K562 (cell line): ENCODE results near the gene TRAK1. TPM values are rescaled to one million over a fixed set of nuclear protein-coding genes. Genes with fewer than 3 reads are reported as not detected.

Source experiments
- ATAC-seq: fragments of 200-7000 bp; cut with Tn5 transposase; 3 replicates; pipeline ENCODE4 v1.9.1; 2020; ENCODE audit warnings: moderate library complexity
- BruUV-seq: library from RNA; stranded (reverse); fragments of 400-500 nt; replicated peaks from 2 replicates; lab custom pipeline; 2021; lab: Mats Ljungman, UMichigan
- CTCF ChIA-PET: fragments of 300-600 bp; formaldehyde crosslinking; extraction: SDS; loops from one replicate; lab custom pipeline; 2021; ENCODE audit warnings: low intra/inter-chr PET ratio; lab: Yijun Ruan, JAX
- POLR2A ChIA-PET: fragments of 300-600, 350-650 bp; sonication (Branson Sonifier 250); formaldehyde crosslinking; extraction: SDS; loops from one replicate; lab custom pipeline; 2021; ENCODE audit warnings: antibody characterized with exemption, inconsistent platforms; lab: Yijun Ruan, JAX
- DNase-seq, 4 experiments: peaks; one replicate each; pipeline versions ENCODE4 v3.0.0 to v3.0.0-alpha.2; 2011 to 2018; ENCODE audit warnings: low spot score in 3 of 4, mixed read lengths in 3 of 4; ENCODE audit errors: extremely low read depth in 1 of 4
- FAIRE-seq: peaks from 2 replicates; lab custom pipeline; 2011; peaks lifted over from hg19 to GRCh38; lab: Jason Lieb, UNC
- H2AFZ ChIP-seq: 2 replicates; pipeline ENCODE4 v1.6.0; 2011; ENCODE audit warnings: low read depth, low read length, control low read depth, inconsistent platforms
- H3K27ac ChIP-seq: fragments of 200-600 bp; 3 replicates; pipeline ENCODE4 v1.8.0; 2011; ENCODE audit warnings: low read depth, mild to moderate bottlenecking, control low read depth, inconsistent platforms, low read length, moderate library complexity, mixed read lengths; ENCODE audit errors: extremely low read depth
- H3K27me3 ChIP-seq, 2 experiments: fragments of 300-600 bp in 1 of 2; 2 replicates in 1 of 2; 3 replicates in 1 of 2; pipeline versions ENCODE4 v1.6.0 to v1.8.0; 2011; ENCODE audit warnings: inconsistent platforms in 2 of 2, low read length in 2 of 2, mild to moderate bottlenecking in 1 of 2, mixed read lengths in 1 of 2, moderate library complexity in 1 of 2; ENCODE audit not compliant: control insufficient read depth in 2 of 2, insufficient read depth in 2 of 2
- H3K36me3 ChIP-seq: fragments of 300-600 bp; 3 replicates; pipeline ENCODE4 v1.8.0; 2011; ENCODE audit warnings: mild to moderate bottlenecking, low read length, inconsistent platforms; ENCODE audit not compliant: control insufficient read depth, insufficient read depth
- H3K4me1 ChIP-seq, 2 experiments: fragments of 200-600 bp in 1 of 2; replicated peaks in 1 of 2; 2 replicates in 1 of 2; 3 replicates in 1 of 2; pipeline versions ENCODE4 v1.5.1 to v1.8.0; 2011; ENCODE audit warnings: inconsistent platforms in 2 of 2, low read length in 2 of 2, mild to moderate bottlenecking in 1 of 2, mixed read lengths in 1 of 2, moderate library complexity in 1 of 2; ENCODE audit not compliant: control insufficient read depth in 2 of 2, insufficient read depth in 2 of 2
- H3K4me2 ChIP-seq: 2 replicates; pipeline ENCODE4 v1.6.1; 2011; ENCODE audit warnings: low read length, control low read depth, inconsistent platforms, mixed read lengths; ENCODE audit not compliant: insufficient read depth
- H3K4me3 ChIP-seq: fragments of 200-600 bp; sonication (generic), shearing (Covaris generic); 2 replicates; pipeline ENCODE4 v1.5.1; 2016; ENCODE audit warnings: control low read depth, inconsistent platforms
- H3K79me2 ChIP-seq: fragments of 200-600 bp; 3 replicates; pipeline ENCODE4 v1.8.0; 2011; ENCODE audit warnings: low read length, inconsistent platforms; ENCODE audit not compliant: control insufficient read depth, insufficient read depth
- H3K9ac ChIP-seq, 2 experiments: 2 replicates each; pipeline versions ENCODE4 v1.6.0 to v1.6.1; 2011; ENCODE audit warnings: low read depth in 2 of 2, low read length in 2 of 2, control low read depth in 1 of 2, inconsistent platforms in 1 of 2, mild to moderate bottlenecking in 1 of 2, mixed read lengths in 1 of 2; ENCODE audit not compliant: insufficient read depth in 1 of 2
- H3K9me1 ChIP-seq: one replicate; pipeline ENCODE4 v1.6.0; 2011; ENCODE audit warnings: inconsistent platforms, mild to moderate bottlenecking, low read length, moderate library complexity; ENCODE audit not compliant: control insufficient read depth, insufficient read depth
- H3K9me3 ChIP-seq: replicated peaks from 2 replicates; pipeline ENCODE4 v1.5.1; 2011; ENCODE audit warnings: low read depth, low read length, inconsistent platforms; ENCODE audit not compliant: control insufficient read depth, insufficient read depth
- H4K20me1 ChIP-seq: replicated peaks from 2 replicates; pipeline ENCODE4 v1.6.1; 2011; ENCODE audit warnings: low read length, inconsistent platforms, mixed read lengths; ENCODE audit not compliant: control insufficient read depth, insufficient read depth
- CBX5 ChIP-seq: IDR thresholded peaks from 2 replicates; pipeline ENCODE4 v1.6.1; 2014; ENCODE audit warnings: low read depth, borderline replicate concordance
- GATA2 ChIP-seq: sonication (generic); formaldehyde crosslinking; IDR thresholded peaks from 2 replicates; pipeline ENCODE4 v1.4.0; 2020; ENCODE audit warnings: mild to moderate bottlenecking, missing genetic modification reagents
- KDM1A ChIP-seq, 2 experiments: fragments of 450-650 bp; IDR thresholded peaks; 2 replicates each; pipeline ENCODE4 v1.6.1; 2016; ENCODE audit warnings: mild to moderate bottlenecking in 2 of 2
- RFX1 ChIP-seq: fragments of 450-650 bp; IDR thresholded peaks from 2 replicates; pipeline ENCODE4 v1.6.1; 2016; ENCODE audit warnings: mild to moderate bottlenecking, moderate library complexity
- SAP30 ChIP-seq: fragments of 200-600 bp; sonication (generic); IDR thresholded peaks from 2 replicates; pipeline ENCODE4 v1.6.1; 2012; ENCODE audit warnings: borderline replicate concordance, low read depth, mild to moderate bottlenecking, moderate library complexity, low read length, control low read depth, inconsistent platforms; ENCODE audit not compliant: insufficient read depth, poor library complexity, severe bottlenecking
- TEAD1 ChIP-seq, 2 experiments: fragments of 450-650 bp in 1 of 2; sonication (generic) in 1 of 2; formaldehyde crosslinking; IDR thresholded peaks; 2 replicates each; pipeline versions ENCODE4 v1.4.0 to v1.8.0; 2020 to 2022; ENCODE audit warnings: mild to moderate bottlenecking in 2 of 2, missing genetic modification reagents in 1 of 2
- TEAD4 ChIP-seq, 2 experiments: sonication (generic) in 1 of 2; formaldehyde crosslinking in 1 of 2; IDR thresholded peaks; 2 replicates each; pipeline versions ENCODE4 v1.6.1 to v1.8.0; 2012 to 2022; ENCODE audit warnings: borderline replicate concordance in 1 of 2, inconsistent platforms in 1 of 2, low read length in 1 of 2, mild to moderate bottlenecking in 1 of 2, missing genetic modification reagents in 1 of 2
- ZKSCAN3 ChIP-seq: fragments of 250-450 bp; sonication (Bioruptor Pico); IDR thresholded peaks from 2 replicates; pipeline ENCODE4 v1.4.0; 2020
- ZNF76 ChIP-seq: fragments of 250-450 bp; sonication (Bioruptor Pico); IDR thresholded peaks from 2 replicates; pipeline ENCODE4 v1.4.0; 2020; ENCODE audit warnings: mild to moderate bottlenecking, moderate library complexity, borderline replicate concordance
- WGBS: fragments of 100-300 bp; shearing (Covaris generic); methylation state at CpG from one replicate; pipeline ENCODE4 v1.1.6; 2016; ENCODE audit warnings: low coverage, mixed read lengths; ENCODE audit not compliant: insufficient coverage; ENCODE audit errors: missing lambda C conversion rate; 5-methylcytosine and 5-hydroxymethylcytosine counted together
- in situ Hi-C: fragments of 300-500 bp; cut with MboI; formaldehyde crosslinking; loops from 4 replicates; pipeline ENCODE4 v1.15.0; 2018; ENCODE audit warnings: inconsistent platforms, mixed read lengths
- intact Hi-C: fragments of 100-400 bp; cut with micrococcal nuclease; formaldehyde crosslinking; loops from 2 replicates; pipeline ENCODE4 v1.14.2; 2022
- polyA plus RNA-seq, 8 experiments: library from polyadenylated mRNA; depleted of rRNA in 4 of 8; stranded (reverse) in 5 of 8; unstranded in 3 of 8; fragments of >200 nt; fragmentation: Nextera tagmentation in 2 of 8; fragmentation: Illumina TruSeq in 1 of 8; extraction: Ambion mirVana in 2 of 8; extraction: Trizol in 1 of 8; gene quantifications; 2 replicates each; pipeline versions ENCODE4 v1.2.1 to v1.2.3, GENCODE V29; 2011 to 2014; ENCODE audit warnings: inconsistent platforms in 1 of 8, missing spikeins in 1 of 8
- total RNA-seq, 7 experiments: library from RNA; depleted of rRNA in 6 of 7; stranded (reverse); fragments of >200 nt in 6 of 7; fragmentation: Illumina TruSeq in 2 of 7; extraction: Trizol in 2 of 7; gene quantifications; 2 replicates each; pipeline versions ENCODE4 v1.2.1 to v1.2.3, GENCODE V29; 2011 to 2021; ENCODE audit warnings: low replicate concordance in 1 of 7
- TF ChIP-seq, protein P1 (sequence below), 2 experiments: fragments of 450-650 bp in 1 of 2; IDR thresholded peaks; 2 replicates each; pipeline ENCODE4 v1.6.1; 2011 to 2017; ENCODE audit warnings: low read depth in 2 of 2, antibody characterized with exemption in 1 of 2, borderline replicate concordance in 1 of 2, low read length in 1 of 2, mild to moderate bottlenecking in 1 of 2, mixed read lengths in 1 of 2; ENCODE audit not compliant: control insufficient read depth in 1 of 2
- TF ChIP-seq, protein P2 (sequence below): fragments of 450-650 bp; IDR thresholded peaks from 2 replicates; pipeline ENCODE4 v1.7.0; 2016; ENCODE audit warnings: borderline replicate concordance
- TF ChIP-seq, protein P3 (sequence below): sonication (generic); formaldehyde crosslinking; IDR thresholded peaks from 2 replicates; pipeline ENCODE4 v1.8.0; 2022; ENCODE audit warnings: missing genetic modification reagents, mild to moderate bottlenecking, moderate library complexity, borderline replicate concordance

TRAK1 gene
- total and polyA plus RNA-seq, 9 of the 15 experiments (the other 6 are each of a cell fraction or from before 2014, with no cell fraction given) = 5.3 to 28.5 (median 17.5) TPM

DNA sequence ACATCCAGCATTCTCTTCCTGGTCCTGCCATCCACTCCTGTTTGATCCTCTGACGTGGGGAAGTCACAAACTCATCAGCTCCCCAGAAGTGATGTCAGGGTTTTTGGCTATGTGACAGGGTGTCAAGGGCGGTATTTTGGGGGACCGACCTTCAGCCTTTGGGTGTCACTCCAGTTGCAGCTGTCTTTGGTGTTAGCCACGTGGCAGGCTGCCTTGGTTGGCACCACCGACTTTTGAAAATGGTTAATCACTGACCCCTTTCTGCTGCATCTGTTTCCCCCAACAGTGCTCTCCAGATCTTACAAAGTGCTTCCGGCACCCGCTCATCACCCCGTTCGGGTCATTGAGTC is 86.6 kb downstream of the TRAK1 start:
- WGBS = 88% methylated on average over 9 of the region's 9 CpGs
- no peak overlapping the region for H3K27ac ChIP-seq
- TF ChIP-seq, protein P1, sequence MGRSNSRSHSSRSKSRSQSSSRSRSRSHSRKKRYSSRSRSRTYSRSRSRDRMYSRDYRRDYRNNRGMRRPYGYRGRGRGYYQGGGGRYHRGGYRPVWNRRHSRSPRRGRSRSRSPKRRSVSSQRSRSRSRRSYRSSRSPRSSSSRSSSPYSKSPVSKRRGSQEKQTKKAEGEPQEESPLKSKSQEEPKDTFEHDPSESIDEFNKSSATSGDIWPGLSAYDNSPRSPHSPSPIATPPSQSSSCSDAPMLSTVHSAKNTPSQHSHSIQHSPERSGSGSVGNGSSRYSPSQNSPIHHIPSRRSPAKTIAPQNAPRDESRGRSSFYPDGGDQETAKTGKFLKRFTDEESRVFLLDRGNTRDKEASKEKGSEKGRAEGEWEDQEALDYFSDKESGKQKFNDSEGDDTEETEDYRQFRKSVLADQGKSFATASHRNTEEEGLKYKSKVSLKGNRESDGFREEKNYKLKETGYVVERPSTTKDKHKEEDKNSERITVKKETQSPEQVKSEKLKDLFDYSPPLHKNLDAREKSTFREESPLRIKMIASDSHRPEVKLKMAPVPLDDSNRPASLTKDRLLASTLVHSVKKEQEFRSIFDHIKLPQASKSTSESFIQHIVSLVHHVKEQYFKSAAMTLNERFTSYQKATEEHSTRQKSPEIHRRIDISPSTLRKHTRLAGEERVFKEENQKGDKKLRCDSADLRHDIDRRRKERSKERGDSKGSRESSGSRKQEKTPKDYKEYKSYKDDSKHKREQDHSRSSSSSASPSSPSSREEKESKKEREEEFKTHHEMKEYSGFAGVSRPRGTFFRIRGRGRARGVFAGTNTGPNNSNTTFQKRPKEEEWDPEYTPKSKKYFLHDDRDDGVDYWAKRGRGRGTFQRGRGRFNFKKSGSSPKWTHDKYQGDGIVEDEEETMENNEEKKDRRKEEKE (IDR thresholded peaks at IDR 0.05; ENCODE audit: borderline replicate concordance in 1 of 2, control insufficient read depth in 1 of 2, low read depth in 2 of 2, low read length in 1 of 2) = no peak
- TF ChIP-seq, protein P2, sequence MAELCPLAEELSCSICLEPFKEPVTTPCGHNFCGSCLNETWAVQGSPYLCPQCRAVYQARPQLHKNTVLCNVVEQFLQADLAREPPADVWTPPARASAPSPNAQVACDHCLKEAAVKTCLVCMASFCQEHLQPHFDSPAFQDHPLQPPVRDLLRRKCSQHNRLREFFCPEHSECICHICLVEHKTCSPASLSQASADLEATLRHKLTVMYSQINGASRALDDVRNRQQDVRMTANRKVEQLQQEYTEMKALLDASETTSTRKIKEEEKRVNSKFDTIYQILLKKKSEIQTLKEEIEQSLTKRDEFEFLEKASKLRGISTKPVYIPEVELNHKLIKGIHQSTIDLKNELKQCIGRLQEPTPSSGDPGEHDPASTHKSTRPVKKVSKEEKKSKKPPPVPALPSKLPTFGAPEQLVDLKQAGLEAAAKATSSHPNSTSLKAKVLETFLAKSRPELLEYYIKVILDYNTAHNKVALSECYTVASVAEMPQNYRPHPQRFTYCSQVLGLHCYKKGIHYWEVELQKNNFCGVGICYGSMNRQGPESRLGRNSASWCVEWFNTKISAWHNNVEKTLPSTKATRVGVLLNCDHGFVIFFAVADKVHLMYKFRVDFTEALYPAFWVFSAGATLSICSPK = no peak
- TF ChIP-seq RFX1 (no peak), TEAD1 (CRISPR knock-in tag; IDR thresholded peaks at IDR 0.05) (no peak), TEAD4 (IDR thresholded peaks at IDR 0.05; ENCODE audit: low read length) (no peak), TEAD4 (CRISPR knock-in tag; IDR thresholded peaks at IDR 0.05; ENCODE audit: borderline replicate concordance) (no peak), ZNF76 (CRISPR knock-in tag) (no peak), GATA2 (CRISPR knock-in tag) (no peak), ZKSCAN3 (CRISPR knock-in tag) (no peak), SAP30 (no peak), KDM1A (IDR thresholded peaks at IDR 0.05) (no peak), CBX5 (no peak)
- TF ChIP-seq, protein P3, sequence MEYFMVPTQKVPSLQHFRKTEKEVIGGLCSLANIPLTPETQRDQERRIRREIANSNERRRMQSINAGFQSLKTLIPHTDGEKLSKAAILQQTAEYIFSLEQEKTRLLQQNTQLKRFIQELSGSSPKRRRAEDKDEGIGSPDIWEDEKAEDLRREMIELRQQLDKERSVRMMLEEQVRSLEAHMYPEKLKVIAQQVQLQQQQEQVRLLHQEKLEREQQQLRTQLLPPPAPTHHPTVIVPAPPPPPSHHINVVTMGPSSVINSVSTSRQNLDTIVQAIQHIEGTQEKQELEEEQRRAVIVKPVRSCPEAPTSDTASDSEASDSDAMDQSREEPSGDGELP (CRISPR knock-in tag) = no peak

More for the DNA sequence above, 86.6 kb downstream of the TRAK1 start:
- FAIRE-seq (no peak), ATAC-seq (no peak), DNase-seq (no peak)
- ChIA-PET CTCF (no interaction called here), POLR2A (interaction anchor here (0.7 to 1.3 kb wide), 4 partner anchors 11 to 1841 kb away, joined by 3 to 5 read pairs (median 4); no protein-coding TSS in a partner anchor)
- Histone ChIP-seq H3K9me1 (peaks cover 2% of the 10 kb centered on the region), H3K79me2 (no peaks in the 10 kb centered on the region; the same call in 2 of the 3 replicates), H3K4me3 (no peak overlapping the region), H4K20me1 (peaks cover 6% of the 10 kb centered on the region), H3K9me3 (no peaks in the 10 kb centered on the region), H3K4me2 (no peak overlapping the region), H3K4me1 (peaks cover 11 to 18% of the 10 kb centered on the region in 2 experiments), H3K36me3 (0 out of 3 replicates have a peak, but pooled peaks cover 4% of the 10 kb centered on the region), H3K9ac (no peak overlapping the region), H3K27me3 (no peaks in the 10 kb centered on the region), H2AFZ (no peak overlapping the region)
- in situ Hi-C loops = no loop called here
- intact Hi-C loops = no loop called here
- no TSS peak for BruUV-seq
